HG02884 (cell line): ENCODE measurements around the gene ATP8B4.

Experiments
- ATAC-seq: cut with Tn5 transposase; IDR thresholded peaks from one replicate; pipeline ENCODE4 v1.9.1; 2021; ENCODE audit warnings: mild to moderate bottlenecking, moderate library complexity; ENCODE audit not compliant: unreplicated experiment

Gene ATP8B4

GRCh38 chr15:49901996-49902684 lies 216.9 kb downstream of the ATP8B4 start:
- no peak for ATAC-seq

- ATAC-seq: no peak
These were observed 217.7 kb downstream of the ATP8B4 start for GRCh38 chr15:49901321-49901720.

- no peak for ATAC-seq
These were observed 218.2 kb downstream of the ATP8B4 start for GRCh38 chr15:49900903-49901235.

- ATAC-seq: no peak
These were observed 218.8 kb downstream of the ATP8B4 start for GRCh38 chr15:49900006-49900902.

- no peak for ATAC-seq
These were observed 220.3 kb downstream of the ATP8B4 start for GRCh38 chr15:49898575-49899283.

- ATAC-seq: no peak
These were observed 220.9 kb downstream of the ATP8B4 start for GRCh38 chr15:49898097-49898496.

GRCh38 chr15:49895347-49896223 lies 223.4 kb downstream of the ATP8B4 start:
- no peak for ATAC-seq

- ATAC-seq: no peak
These were observed 228.3 kb downstream of the ATP8B4 start for GRCh38 chr15:49890689-49891088.

- no peak for ATAC-seq
These were observed 229.5 kb downstream of the ATP8B4 start for GRCh38 chr15:49889536-49889935.

GRCh38 chr15:49888734-49889133 lies 230.3 kb downstream of the ATP8B4 start:
- no peak for ATAC-seq

GRCh38 chr15:49888323-49888693 lies 230.7 kb downstream of the ATP8B4 start:
- ATAC-seq: no peak

- no peak for ATAC-seq
These were observed 231.2 kb downstream of the ATP8B4 start for GRCh38 chr15:49887659-49888322.

GRCh38 chr15:49883121-49883520 lies 235.9 kb downstream of the ATP8B4 start:
- no peak for ATAC-seq

GRCh38 chr15:49881866-49882265 lies 237.2 kb downstream of the ATP8B4 start:
- no peak for ATAC-seq

GRCh38 chr15:49881433-49881832 lies 237.6 kb downstream of the ATP8B4 start:
- ATAC-seq: no peak

- no peak for ATAC-seq
These were observed 241.0 kb downstream of the ATP8B4 start for GRCh38 chr15:49877873-49878521.

GRCh38 chr15:49877117-49877872 lies 241.7 kb downstream of the ATP8B4 start:
- ATAC-seq: no peak

GRCh38 chr15:49876401-49877038 lies 242.5 kb downstream of the ATP8B4 start:
- no peak for ATAC-seq
